ACC112 (cell line): ENCODE results near the gene HLA-DOB.

Experiments
- H2AFZ ChIP-seq: fragments of 200-600 bp; sonication (generic); one replicate; pipeline ENCODE4 v1.6.0; 2017; ENCODE audit warnings: antibody characterized with exemption, low read length; ENCODE audit not compliant: unreplicated experiment
- H3K27ac ChIP-seq: fragments of 200-600 bp; sonication (generic); 2 replicates; pipeline ENCODE4 v1.5.1; 2014; ENCODE audit warnings: low read depth, mild to moderate bottlenecking, antibody characterized with exemption, low read length, moderate library complexity
- H3K27me3 ChIP-seq: fragments of 200-600 bp; sonication (generic); 2 replicates; pipeline ENCODE4 v1.6.1; 2014; ENCODE audit warnings: mild to moderate bottlenecking, antibody characterized with exemption, low read length, moderate library complexity, mixed read lengths; ENCODE audit not compliant: insufficient read depth
- H3K36me3 ChIP-seq: fragments of 200-600 bp; sonication (generic); 2 replicates; pipeline ENCODE4 v1.6.1; 2016; ENCODE audit warnings: mild to moderate bottlenecking, antibody characterized with exemption, low read length, moderate library complexity, mixed read lengths; ENCODE audit not compliant: insufficient read depth
- H3K4me1 ChIP-seq: fragments of 200-600 bp; sonication (generic); one replicate; pipeline ENCODE4 v1.6.1; 2016; ENCODE audit warnings: low read length, mixed read lengths; ENCODE audit not compliant: insufficient read depth, unreplicated experiment, control insufficient read depth
- H3K4me3 ChIP-seq: fragments of 200-600 bp; sonication (generic); 2 replicates; pipeline ENCODE4 v1.5.1; 2014; ENCODE audit warnings: mild to moderate bottlenecking, low read depth, low read length
- H3K79me2 ChIP-seq: fragments of 200-600 bp; sonication (generic); one replicate; pipeline ENCODE4 v1.6.0; 2016; ENCODE audit warnings: low read length; ENCODE audit not compliant: control insufficient read depth, unreplicated experiment, insufficient read depth

HLA-DOB gene

DNA sequence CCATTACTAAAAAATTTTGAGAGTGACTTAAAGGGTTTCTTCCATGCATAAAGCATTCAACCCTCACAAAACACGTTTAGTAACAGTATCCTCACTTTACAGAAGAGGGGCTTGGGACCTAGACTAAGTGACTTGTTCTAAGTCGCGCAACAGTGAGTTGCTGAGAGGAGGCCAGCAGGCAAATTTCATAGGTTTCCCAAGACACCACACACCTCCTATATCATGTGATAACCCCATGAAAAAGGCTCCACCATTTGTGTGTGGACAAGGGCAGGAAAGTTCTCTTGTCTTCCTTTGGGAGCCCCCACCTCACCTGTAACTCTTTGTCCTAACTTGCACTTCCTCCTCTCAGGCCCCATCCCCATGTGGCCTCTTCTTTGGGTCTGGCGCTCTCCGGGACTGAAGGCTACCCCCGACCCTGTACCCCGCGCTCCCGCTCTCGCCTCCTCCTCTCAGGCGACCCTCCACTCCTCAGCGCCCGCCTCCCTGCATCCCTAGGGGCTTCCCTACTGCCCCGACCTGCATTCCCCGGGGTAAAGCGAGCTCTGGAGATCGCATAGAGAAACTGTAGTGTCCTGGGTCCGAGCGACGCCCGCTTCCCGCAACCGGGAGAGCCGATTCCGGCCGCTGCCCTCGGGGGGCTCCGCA, 26.7 kb upstream of the HLA-DOB start:
- no peaks in the 10 kb centered on the region for H3K27me3 ChIP-seq
- peaks cover 21% of the 10 kb centered on the region for H3K4me1 ChIP-seq
- peak overlapping the region; percentile 87 for H3K27ac ChIP-seq
- H2AFZ ChIP-seq: peak overlapping the region; percentile 20
- H3K79me2 ChIP-seq: peaks cover 32% of the 10 kb centered on the region
- H3K36me3 ChIP-seq: peaks cover 37% of the 10 kb centered on the region
- H3K4me3 ChIP-seq: peak overlapping the region; percentile 95

DNA sequence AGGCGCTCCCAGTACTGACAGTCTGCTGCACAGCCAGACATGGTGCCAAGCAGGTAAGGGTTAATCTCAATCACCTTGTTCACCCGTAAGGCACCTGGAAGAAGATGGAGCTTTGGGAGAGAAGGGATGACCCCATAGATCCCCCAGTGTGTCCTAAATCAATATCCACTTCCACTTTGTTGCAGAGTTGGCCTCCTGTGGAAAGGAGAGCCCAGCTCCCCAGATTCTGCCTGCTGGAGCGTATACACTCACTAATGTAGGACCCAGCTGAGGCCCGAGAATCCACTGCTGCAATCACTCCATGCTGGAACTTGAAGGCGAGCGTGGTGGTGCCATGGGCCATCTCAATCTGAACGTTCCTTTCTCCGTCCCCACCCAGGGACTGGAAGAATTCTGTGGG, 25.9 kb upstream of the HLA-DOB start:
- Histone ChIP-seq H3K79me2 (peaks cover 33% of the 10 kb centered on the region), H3K4me1 (peaks cover 21% of the 10 kb centered on the region), H3K27ac (no peak overlapping the region), H3K4me3 (peak overlapping the region; percentile 95), H3K36me3 (peaks cover 31% of the 10 kb centered on the region; the same call in 1 of the 2 replicates), H3K27me3 (no peaks in the 10 kb centered on the region), H2AFZ (no peak overlapping the region)

DNA sequence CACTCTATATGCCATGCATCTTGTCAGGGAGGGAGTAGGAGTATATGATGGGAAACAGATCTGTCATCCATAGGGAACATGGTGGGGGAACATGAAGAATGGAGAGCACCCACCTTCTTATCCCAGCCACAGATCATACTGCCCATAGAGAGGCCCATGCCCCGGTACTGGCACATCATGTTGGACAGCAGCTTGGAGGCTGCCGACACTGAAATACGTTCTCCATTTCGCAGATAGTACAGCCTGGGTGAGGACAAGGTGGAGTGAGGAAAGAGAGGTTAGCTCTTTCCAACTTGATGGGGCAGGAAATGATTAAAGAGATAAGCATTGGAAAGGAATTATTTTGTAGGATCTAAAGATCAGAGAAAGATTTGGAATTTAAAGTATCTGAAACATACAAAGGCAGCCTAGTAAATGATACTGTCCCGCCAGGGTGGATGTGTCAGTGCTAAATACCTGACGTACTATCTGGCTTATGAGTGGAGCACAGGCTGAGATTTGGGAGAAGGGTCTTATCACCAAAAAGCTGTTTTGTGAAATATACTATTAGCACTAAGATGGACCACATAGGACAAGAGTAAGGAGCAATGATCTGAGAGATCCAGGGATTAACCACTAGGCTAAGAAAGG, 25.3 kb upstream of the HLA-DOB start:
- peaks cover 37% of the 10 kb centered on the region for H3K79me2 ChIP-seq
- no peak overlapping the region for H3K27ac ChIP-seq
- peaks cover 27% of the 10 kb centered on the region for H3K4me1 ChIP-seq
- no peaks in the 10 kb centered on the region for H3K27me3 ChIP-seq
- H3K4me3 ChIP-seq: peak overlapping the region; percentile 95
- H3K36me3 ChIP-seq: peaks cover 25% of the 10 kb centered on the region; the same call in 1 of the 2 replicates
- H2AFZ ChIP-seq: no peak overlapping the region

DNA sequence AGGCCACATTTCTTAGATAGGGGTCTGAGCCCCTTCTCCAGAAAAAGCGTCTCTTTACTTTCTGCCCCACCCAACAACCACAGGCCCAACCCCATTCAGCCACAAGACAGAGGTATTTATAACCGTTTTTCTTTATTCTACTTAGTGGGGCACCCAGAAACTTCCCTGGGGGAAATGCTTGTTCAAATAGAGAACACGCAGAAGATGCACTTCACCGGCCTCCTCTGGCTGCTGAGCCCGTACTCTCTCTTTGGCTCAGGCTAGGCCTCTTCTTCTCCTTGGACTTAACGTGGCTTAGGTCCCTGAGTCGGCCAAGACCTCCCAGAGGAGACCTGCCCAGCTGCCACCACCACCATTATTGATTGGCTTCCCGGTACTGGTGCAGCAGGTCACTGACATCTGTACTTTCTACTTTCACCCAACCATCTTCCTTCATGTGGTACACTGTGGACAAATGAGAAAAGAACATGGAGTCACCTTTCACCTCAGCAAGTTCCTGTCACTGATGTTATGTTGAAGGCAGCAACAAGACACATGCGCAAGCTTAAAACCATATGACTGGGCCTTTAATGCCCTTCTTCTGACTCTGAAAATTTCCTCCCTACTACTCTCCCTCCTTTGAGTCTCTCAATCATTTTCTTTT, 23.9 kb upstream of the HLA-DOB start:
- peaks cover 44% of the 10 kb centered on the region for H3K79me2 ChIP-seq
- H2AFZ ChIP-seq: no peak overlapping the region
- H3K27ac ChIP-seq: no peak overlapping the region
- H3K36me3 ChIP-seq: peaks cover 14% of the 10 kb centered on the region; the same call in 1 of the 2 replicates
- peaks cover 32% of the 10 kb centered on the region for H3K4me1 ChIP-seq
- no peak overlapping the region for H3K4me3 ChIP-seq
- no peaks in the 10 kb centered on the region for H3K27me3 ChIP-seq

DNA sequence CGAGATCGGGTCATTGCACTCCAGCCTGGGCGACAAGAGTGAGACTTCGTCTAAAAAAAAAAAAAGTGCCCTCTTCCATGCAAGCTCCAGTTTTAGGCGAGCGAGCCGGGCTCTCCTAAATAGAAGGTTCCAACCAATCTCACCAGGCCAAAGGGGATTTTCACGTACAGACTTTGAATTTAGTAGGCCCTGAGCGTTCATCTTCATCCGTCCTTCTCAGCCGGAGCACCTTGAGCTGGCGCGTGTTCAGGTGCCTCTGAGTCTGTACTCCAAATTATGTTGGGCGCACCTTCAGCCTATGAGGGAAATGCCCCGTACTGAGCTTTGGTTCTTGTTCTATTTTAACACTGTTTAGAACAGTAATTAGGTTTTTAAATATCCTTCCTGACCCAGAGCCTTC, 22.6 kb upstream of the HLA-DOB start:
- H3K27ac ChIP-seq: no peak overlapping the region
- H2AFZ ChIP-seq: no peak overlapping the region
- peaks cover 48% of the 10 kb centered on the region for H3K79me2 ChIP-seq
- H3K36me3 ChIP-seq: peaks cover 16% of the 10 kb centered on the region; the same call in 1 of the 2 replicates
- no peaks in the 10 kb centered on the region for H3K27me3 ChIP-seq
- peaks cover 25% of the 10 kb centered on the region for H3K4me1 ChIP-seq
- no peak overlapping the region for H3K4me3 ChIP-seq

DNA sequence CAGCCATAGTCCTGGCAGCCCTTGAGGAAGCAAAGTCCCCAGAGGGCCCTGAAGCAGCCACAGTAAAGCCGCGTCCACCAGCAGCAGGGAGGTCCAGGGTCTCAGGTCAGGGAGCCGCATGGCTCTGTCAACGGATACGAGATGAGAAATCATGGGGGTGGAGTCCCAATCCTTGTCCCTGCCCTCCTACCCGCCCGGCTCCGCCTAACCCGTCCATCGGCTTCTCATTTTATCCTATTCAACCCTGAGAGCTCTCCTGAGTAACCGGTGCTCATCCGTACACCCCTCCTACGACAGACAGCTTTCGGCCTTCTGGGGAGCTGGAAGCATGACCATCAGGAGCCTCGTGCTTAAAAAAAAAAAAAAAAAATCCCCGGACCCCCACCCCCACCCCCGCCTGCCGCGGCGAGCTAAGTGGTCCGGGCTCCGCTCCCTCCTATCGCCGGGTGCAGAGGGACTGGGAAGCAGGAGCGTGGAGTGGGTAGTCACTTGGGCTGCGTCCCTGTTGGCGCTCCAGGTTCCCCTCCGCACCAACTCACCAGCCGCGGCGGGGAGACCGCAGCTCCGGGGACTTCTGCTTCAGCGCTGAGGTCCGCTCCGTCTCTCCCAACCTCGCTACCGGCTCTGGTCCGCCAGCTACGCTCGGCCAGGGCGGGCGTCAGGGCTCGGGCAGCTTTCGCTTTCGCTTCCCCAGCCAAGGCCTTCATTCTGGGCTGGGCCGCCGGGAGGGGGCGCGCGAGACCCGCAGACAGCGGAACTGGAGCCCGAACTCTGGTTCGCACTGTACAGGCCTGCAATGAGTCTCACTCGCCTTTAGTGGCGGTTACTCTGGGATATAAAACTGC, 21.5 kb upstream of the HLA-DOB start, which contains the start of gene TAP2:
TSS of gene TAP2 (minus strand) at position 626 of the 845 bp plus-strand sequence. CDS start at position 120, 506 bp downstream.
- Histone ChIP-seq H3K79me2 (peaks cover 39% of the 10 kb centered on the region), H3K36me3 (peaks cover 22% of the 10 kb centered on the region; the same call in 1 of the 2 replicates), H3K27me3 (no peaks in the 10 kb centered on the region), H3K27ac (peak within 1 kb of the TSS; percentile 70), H3K4me3 (peak within 1 kb of the TSS; percentile 89), H2AFZ (peak within 1 kb of the TSS; percentile 51), H3K4me1 (peaks cover 25% of the 10 kb centered on the region)

DNA sequence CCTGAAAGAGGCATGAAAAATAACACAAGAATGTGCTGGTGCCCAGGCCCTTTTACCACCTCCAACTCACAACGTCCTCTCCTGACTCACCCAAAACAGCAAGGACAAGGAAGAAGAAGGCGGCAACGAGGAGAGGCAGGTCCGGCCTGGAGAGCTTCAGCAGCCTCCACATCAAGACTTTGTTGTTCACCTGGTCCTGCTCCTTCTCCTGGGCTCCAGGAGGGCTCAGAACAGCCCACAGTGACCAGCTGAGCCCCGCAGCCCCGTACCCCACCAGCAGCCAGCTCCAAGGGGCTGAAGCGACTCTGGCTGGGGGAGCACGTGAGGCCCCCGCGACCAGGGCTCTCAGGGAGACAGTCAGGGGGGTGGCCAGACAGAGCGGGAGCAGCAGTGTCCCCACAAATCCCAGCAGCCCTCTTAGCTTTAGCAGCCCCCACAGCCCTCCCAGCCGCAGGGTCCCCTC, 20.9 kb upstream of the HLA-DOB start:
- Histone ChIP-seq H3K27ac (peak overlapping the region; percentile 70; the same call in 1 of the 2 replicates), H2AFZ (peak overlapping the region; percentile 36), H3K27me3 (no peaks in the 10 kb centered on the region), H3K4me3 (peak overlapping the region; percentile 89), H3K79me2 (peaks cover 33% of the 10 kb centered on the region), H3K4me1 (peaks cover 22% of the 10 kb centered on the region), H3K36me3 (peaks cover 22% of the 10 kb centered on the region; the same call in 1 of the 2 replicates)

DNA sequence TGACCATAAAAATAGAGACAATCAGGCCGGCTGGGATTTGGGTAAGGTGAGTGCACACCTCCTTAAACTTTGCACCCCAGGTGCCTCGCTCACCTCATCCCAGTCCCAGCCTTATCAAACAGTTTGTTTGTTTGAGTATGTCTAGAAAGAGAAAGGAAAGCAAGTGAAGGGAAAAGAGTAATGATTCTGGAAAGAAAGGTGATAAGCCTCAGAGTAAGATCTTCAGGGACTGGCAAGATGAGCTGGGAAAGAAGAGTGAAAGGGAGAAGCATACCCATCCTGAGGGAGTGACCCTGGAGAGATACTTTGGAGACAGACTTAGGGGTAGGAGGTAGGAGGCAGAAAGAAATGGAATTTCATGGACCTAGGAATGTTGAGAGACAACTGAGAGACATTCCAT, 20.1 kb upstream of the HLA-DOB start:
- Histone ChIP-seq H3K79me2 (peaks cover 25% of the 10 kb centered on the region), H3K4me3 (peak overlapping the region; percentile 89), H3K27ac (no peak overlapping the region), H3K36me3 (peaks cover 16% of the 10 kb centered on the region; the same call in 1 of the 2 replicates), H3K27me3 (no peaks in the 10 kb centered on the region), H2AFZ (no peak overlapping the region), H3K4me1 (peaks cover 14% of the 10 kb centered on the region)

DNA sequence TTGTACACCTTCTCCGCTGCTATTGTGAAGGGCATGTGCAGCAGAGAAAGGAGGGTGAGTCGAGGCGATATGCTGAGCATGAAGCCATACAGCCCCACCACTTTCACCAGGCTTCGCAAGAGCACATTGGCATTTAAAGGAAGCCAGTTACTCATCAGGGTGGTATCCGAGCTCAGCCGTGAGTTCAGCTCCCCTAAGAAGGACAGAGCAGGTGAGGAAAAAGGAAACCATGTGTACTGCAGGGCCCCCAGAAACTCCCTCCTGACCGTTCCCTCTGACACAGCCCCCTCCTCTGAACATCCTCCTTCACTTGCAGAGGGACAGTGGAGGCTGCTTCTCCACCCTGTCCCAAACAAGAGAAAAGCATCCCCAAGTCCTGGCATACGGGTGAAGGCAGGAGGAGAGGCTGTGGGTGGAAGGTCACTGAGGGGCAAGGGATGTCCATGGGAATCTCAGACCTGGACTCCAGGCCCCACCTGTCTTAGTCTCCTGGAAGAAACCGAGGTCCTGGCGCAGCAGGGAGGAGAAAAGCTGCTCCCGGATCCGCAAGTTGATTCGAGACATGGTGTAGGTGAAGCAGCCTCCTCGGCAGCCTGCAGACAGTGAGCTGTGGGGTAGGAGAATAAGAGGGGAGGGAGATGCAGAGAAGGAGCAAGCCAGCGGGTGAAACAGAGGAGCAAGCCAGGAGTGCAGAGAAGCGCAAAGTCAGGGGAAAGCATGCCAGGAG, 18.5 kb upstream of the HLA-DOB start:
- Histone ChIP-seq H3K4me1 (peaks cover 11% of the 10 kb centered on the region), H3K27me3 (no peaks in the 10 kb centered on the region), H3K4me3 (no peak overlapping the region), H3K36me3 (peaks cover 10% of the 10 kb centered on the region; the same call in 1 of the 2 replicates), H3K79me2 (peaks cover 23% of the 10 kb centered on the region), H3K27ac (no peak overlapping the region), H2AFZ (no peak overlapping the region)
